Endothelial cell of umbilical vein (primary cell): ENCODE data around the gene SHISA6. TPM values are rescaled to one million over a fixed set of nuclear protein-coding genes. Genes with fewer than 3 reads are reported as not detected.

Experiments used
- BruUV-seq: library from RNA; stranded (reverse); fragments of 400-500 nt; replicated peaks from 2 replicates; lab custom pipeline; 2021; lab: Mats Ljungman, UMichigan
- CTCF ChIA-PET: fragments of 300-600, 350-600 bp; sonication (Branson Sonifier 250); formaldehyde crosslinking; loops from one replicate; lab custom pipeline; 2021; ENCODE audit warnings: antibody characterized with exemption, inconsistent platforms; lab: Charles Lee
- POLR2A ChIA-PET: fragments of 300-600, 350-600 bp; sonication (Branson Sonifier 250); formaldehyde crosslinking; loops from one replicate; lab custom pipeline; 2021; ENCODE audit warnings: antibody characterized with exemption, inconsistent platforms; lab: Charles Lee
- DNase-seq: peaks from one replicate; pipeline ENCODE4 v3.0.0-alpha.2; 2011; ENCODE audit warnings: low read depth, low spot score
- FAIRE-seq: peaks from 2 replicates; lab custom pipeline; 2011; peaks lifted over from hg19 to GRCh38; lab: Jason Lieb, UNC
- H2AFZ ChIP-seq: 2 replicates; pipeline ENCODE4 v1.6.0; 2012; ENCODE audit warnings: low read depth, low read length, control low read depth, inconsistent platforms
- H3K27ac ChIP-seq: 2 replicates; pipeline ENCODE4 v1.5.1; 2011; ENCODE audit warnings: low read depth, mild to moderate bottlenecking, control low read depth, low read length, moderate library complexity; ENCODE audit not compliant: insufficient read depth
- H3K27me3 ChIP-seq, 2 experiments: 2 replicates each; pipeline versions ENCODE4 v1.6.0 to v1.6.1; 2011; ENCODE audit warnings: low read length in 2 of 2, mixed read lengths in 1 of 2; ENCODE audit not compliant: control insufficient read depth in 2 of 2, insufficient read depth in 2 of 2
- H3K36me3 ChIP-seq, 2 experiments: 2 replicates in 1 of 2; 3 replicates in 1 of 2; pipeline ENCODE4 v1.5.1; 2011; ENCODE audit warnings: low read length in 2 of 2, mild to moderate bottlenecking in 1 of 2, moderate library complexity in 1 of 2; ENCODE audit not compliant: control insufficient read depth in 2 of 2, insufficient read depth in 2 of 2; ENCODE audit errors: extremely low read depth in 1 of 2
- H3K4me1 ChIP-seq: 3 replicates; pipeline ENCODE4 v1.5.1; 2011; ENCODE audit warnings: mild to moderate bottlenecking, low read length; ENCODE audit not compliant: control insufficient read depth, insufficient read depth; ENCODE audit errors: extremely low read depth
- H3K4me2 ChIP-seq: 2 replicates; pipeline ENCODE4 v1.6.1; 2011; ENCODE audit warnings: low read length, control low read depth, mixed read lengths; ENCODE audit not compliant: insufficient read depth
- H3K4me3 ChIP-seq, 3 experiments: fragments of 200-600 bp in 1 of 3; sonication (generic), shearing (Covaris generic) in 1 of 3; replicated peaks in 1 of 3; 2 replicates each; pipeline ENCODE4 v1.5.1; 2011 to 2016; ENCODE audit warnings: control low read depth in 3 of 3, low read length in 3 of 3, mild to moderate bottlenecking in 2 of 3, inconsistent platforms in 1 of 3, low read depth in 1 of 3, moderate library complexity in 1 of 3; ENCODE audit not compliant: insufficient read depth in 1 of 3
- H3K79me2 ChIP-seq: 2 replicates; pipeline ENCODE4 v1.6.0; 2012; ENCODE audit warnings: low read length, inconsistent platforms; ENCODE audit not compliant: control insufficient read depth, insufficient read depth
- H3K9ac ChIP-seq: replicated peaks from 2 replicates; pipeline ENCODE3; 2011; ENCODE audit warnings: low read length, control low read depth; ENCODE audit not compliant: insufficient read depth; ENCODE audit errors: extremely low read depth
- H3K9me1 ChIP-seq: replicated peaks from 3 replicates; pipeline ENCODE4 v1.6.0; 2011; ENCODE audit warnings: mild to moderate bottlenecking, low read length; ENCODE audit not compliant: control insufficient read depth, insufficient read depth; ENCODE audit errors: extremely low read depth
- H3K9me3 ChIP-seq: replicated peaks from 2 replicates; pipeline ENCODE4 v1.5.1; 2012; ENCODE audit warnings: low read length, inconsistent platforms; ENCODE audit not compliant: control insufficient read depth, insufficient read depth
- H4K20me1 ChIP-seq: replicated peaks from 2 replicates; pipeline ENCODE3; 2011; ENCODE audit warnings: mild to moderate bottlenecking, low read length; ENCODE audit not compliant: control insufficient read depth, insufficient read depth; ENCODE audit errors: extremely low read depth
- FOS ChIP-seq: IDR thresholded peaks from 2 replicates; pipeline ENCODE4 v1.6.1; 2011; ENCODE audit warnings: mild to moderate bottlenecking, low read length, moderate library complexity, borderline replicate concordance; ENCODE audit not compliant: insufficient read depth
- GATA2 ChIP-seq: IDR thresholded peaks from 2 replicates; pipeline ENCODE4 v1.7.0; 2011; ENCODE audit warnings: low read depth, mild to moderate bottlenecking, moderate library complexity, mixed read lengths, low read length; ENCODE audit not compliant: insufficient read length, insufficient read depth
- JUN ChIP-seq: IDR thresholded peaks from 2 replicates; pipeline ENCODE4 v1.6.1; 2011; ENCODE audit warnings: borderline replicate concordance, low read depth; ENCODE audit not compliant: insufficient read length, insufficient read depth
- POLR2AphosphoS5 ChIP-seq: IDR thresholded peaks from 2 replicates; pipeline ENCODE4 v1.6.1; 2012; ENCODE audit warnings: low read depth, mild to moderate bottlenecking, control low read depth, low read length, moderate library complexity; ENCODE audit not compliant: insufficient read depth
- dilution Hi-C: fragments of 300-500 bp; cut with MboI; formaldehyde crosslinking; loops from one replicate; pipeline ENCODE4 v1.15.0; 2019; ENCODE audit warnings: low sequenced_read_pairs; ENCODE audit not compliant: extremely low pct_ligation_motif_present
- intact Hi-C: fragments of 100-400 bp; cut with micrococcal nuclease; formaldehyde crosslinking; loops from one replicate; pipeline ENCODE4 v1.10.0; 2022
- polyA plus RNA-seq, 4 experiments: library from polyadenylated mRNA; depleted of rRNA in 3 of 4; stranded (reverse) in 3 of 4; unstranded in 1 of 4; fragments of >200 nt; gene quantifications; 2 replicates each; pipeline versions ENCODE4 v1.2.1 to v1.2.3, GENCODE V29; 2011 to 2012; ENCODE audit warnings: missing spikeins in 1 of 4
- total RNA-seq: library from RNA; stranded (reverse); gene quantifications from 2 replicates; pipeline ENCODE4 v1.2.3, GENCODE V29; 2021
- TF ChIP-seq, protein P1 (sequence below), 2 donors: IDR thresholded peaks; 1 replicate in 1 of 2; 2 replicates in 1 of 2; pipeline ENCODE4 v1.5.1; 2011; ENCODE audit warnings: low read length in 2 of 2, mild to moderate bottlenecking in 2 of 2, moderate library complexity in 2 of 2, control low read depth in 1 of 2, inconsistent platforms in 1 of 2, low read depth in 1 of 2; ENCODE audit not compliant: insufficient read depth in 1 of 2; ENCODE audit errors: extremely low read depth in 1 of 2
- TF ChIP-seq, protein P2 (sequence below): IDR thresholded peaks from 2 replicates; pipeline ENCODE4 v1.6.1; 2011; ENCODE audit not compliant: insufficient read depth, insufficient read length

SHISA6 gene
- total and polyA plus RNA-seq, 2 donors (not counting 3 experiments of a cell fraction or from before 2014, with no cell fraction given), result not detected

DNA sequence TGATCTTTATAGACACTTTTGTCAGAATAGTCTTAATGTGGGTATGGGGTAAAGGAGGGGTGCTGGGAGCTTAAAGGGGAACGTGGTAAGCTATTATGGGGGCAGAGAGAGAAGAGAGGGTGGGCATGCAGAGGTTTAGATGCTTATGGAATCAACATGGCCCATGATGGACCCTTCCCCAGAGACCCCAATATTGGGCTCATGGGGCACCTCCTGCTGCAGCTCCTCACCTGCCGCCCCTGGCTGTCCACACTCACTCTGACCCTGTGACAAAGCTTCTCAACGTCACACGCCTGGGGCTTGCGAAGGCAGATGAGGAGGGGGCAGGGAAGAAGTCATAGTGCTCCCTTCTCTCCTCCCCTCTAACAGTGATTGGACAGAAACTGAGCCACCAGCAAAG is 95.3 kb downstream of the SHISA6 start:
- Histone ChIP-seq H3K4me3 (no peak overlapping the region), H3K79me2 (no peaks in the 10 kb centered on the region), H3K4me1 (no peaks in the 10 kb centered on the region), H3K9me3 (peaks cover 2% of the 10 kb centered on the region), H3K9ac (no peak overlapping the region), H3K4me2 (no peak overlapping the region), H4K20me1 (no peaks in the 10 kb centered on the region), H3K9me1 (no peaks in the 10 kb centered on the region), H3K36me3 (no peaks in the 10 kb centered on the region), H3K27me3 (no peaks in the 10 kb centered on the region), H3K27ac (no peak overlapping the region), H2AFZ (no peak overlapping the region)
- dilution Hi-C loops, result no loop called here
- intact Hi-C loops, result no loop called here
- ChIA-PET CTCF (no interaction called here), POLR2A (no interaction called here)
- BruUV-seq, result no TSS peak
- TF ChIP-seq FOS (no peak), JUN (no peak), POLR2AphosphoS5 (no peak), GATA2 (no peak)
- TF ChIP-seq, protein P1, sequence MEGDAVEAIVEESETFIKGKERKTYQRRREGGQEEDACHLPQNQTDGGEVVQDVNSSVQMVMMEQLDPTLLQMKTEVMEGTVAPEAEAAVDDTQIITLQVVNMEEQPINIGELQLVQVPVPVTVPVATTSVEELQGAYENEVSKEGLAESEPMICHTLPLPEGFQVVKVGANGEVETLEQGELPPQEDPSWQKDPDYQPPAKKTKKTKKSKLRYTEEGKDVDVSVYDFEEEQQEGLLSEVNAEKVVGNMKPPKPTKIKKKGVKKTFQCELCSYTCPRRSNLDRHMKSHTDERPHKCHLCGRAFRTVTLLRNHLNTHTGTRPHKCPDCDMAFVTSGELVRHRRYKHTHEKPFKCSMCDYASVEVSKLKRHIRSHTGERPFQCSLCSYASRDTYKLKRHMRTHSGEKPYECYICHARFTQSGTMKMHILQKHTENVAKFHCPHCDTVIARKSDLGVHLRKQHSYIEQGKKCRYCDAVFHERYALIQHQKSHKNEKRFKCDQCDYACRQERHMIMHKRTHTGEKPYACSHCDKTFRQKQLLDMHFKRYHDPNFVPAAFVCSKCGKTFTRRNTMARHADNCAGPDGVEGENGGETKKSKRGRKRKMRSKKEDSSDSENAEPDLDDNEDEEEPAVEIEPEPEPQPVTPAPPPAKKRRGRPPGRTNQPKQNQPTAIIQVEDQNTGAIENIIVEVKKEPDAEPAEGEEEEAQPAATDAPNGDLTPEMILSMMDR (IDR thresholded peaks at IDR 0.05; ENCODE audit: extremely low read depth in 1 of 2, insufficient read depth in 1 of 2, low read depth in 1 of 2, low read length in 2 of 2), result no peak
- TF ChIP-seq, protein P2, sequence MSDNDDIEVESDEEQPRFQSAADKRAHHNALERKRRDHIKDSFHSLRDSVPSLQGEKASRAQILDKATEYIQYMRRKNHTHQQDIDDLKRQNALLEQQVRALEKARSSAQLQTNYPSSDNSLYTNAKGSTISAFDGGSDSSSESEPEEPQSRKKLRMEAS, result no peak
- DNase-seq (no peak), FAIRE-seq (no peak)
